ENCODE results near the gene ZBP1.
A peak's percentile ranks its signal among the peaks of the same experiment; 100 is the strongest.

ZBP1 gene

DNA sequence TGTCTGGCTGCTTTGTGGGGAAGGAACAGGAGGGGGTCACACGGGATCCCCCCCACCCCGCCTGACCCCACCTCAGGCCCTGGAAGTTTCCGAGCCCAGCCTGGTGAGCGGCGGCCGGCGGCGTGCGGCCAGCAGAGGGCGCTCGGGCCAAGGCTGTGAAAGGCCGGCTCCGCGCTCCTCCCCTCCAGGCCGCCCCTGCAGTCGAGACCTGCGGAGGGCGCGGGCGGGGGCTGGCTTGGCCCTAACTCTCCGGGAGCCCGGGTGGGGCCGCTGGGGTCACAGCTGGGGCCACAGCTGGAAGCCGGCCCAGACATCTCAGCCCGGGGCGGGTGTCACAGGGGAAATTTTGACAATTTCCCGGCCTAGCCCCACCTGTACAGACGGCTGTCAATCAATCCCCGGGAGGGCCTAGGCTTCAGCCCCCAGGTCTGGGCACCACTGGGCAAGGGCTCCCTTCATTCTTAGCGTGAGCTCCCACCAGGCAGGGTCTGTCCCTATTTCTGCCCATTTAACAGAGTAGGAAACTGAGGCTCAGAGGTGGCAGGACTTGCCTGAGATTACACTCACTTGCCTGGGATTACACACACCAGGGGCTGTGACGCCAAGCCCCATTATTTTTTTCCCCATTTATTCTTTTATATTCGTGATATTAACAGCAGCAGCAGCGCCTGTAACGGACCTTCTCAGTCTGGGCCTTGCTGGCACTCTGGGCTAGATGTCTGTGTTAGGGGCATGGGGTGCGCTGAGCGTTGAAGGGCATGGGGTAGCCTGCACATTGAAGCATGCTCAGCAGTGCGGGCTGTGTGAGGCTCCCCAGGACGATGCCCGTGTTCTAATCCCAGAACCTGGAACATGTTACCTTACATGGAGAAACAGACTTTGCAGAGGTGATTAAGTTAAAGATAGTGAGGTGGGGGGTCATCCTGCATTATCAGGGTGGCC is 23.0 kb downstream of the ZBP1 start:
- peak; percentile 67 for DNase-seq (ENCODE audit: low spot score)

DNA sequence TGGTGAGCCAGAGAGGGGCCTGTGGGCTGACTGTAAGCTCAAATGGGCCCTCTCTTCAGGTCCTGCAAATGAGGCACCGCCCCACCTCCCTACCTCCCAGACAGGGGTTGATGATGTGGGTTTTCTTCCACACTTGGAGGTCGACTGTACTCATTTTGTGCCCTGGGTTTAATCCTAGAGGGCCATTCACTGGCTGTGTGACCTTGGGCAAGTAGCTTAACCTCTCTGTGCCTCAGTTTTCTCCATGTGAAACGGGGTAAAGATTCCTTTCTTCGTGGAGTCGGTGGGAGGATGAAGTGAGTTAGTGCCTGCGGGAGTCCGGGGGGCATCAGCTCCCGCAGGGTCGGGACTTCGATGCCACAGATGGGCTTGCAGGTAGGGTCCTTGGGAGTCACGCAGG is 23.9 kb downstream of the ZBP1 start:
- DNase-seq (ENCODE audit: low spot score): no peak

DNA sequence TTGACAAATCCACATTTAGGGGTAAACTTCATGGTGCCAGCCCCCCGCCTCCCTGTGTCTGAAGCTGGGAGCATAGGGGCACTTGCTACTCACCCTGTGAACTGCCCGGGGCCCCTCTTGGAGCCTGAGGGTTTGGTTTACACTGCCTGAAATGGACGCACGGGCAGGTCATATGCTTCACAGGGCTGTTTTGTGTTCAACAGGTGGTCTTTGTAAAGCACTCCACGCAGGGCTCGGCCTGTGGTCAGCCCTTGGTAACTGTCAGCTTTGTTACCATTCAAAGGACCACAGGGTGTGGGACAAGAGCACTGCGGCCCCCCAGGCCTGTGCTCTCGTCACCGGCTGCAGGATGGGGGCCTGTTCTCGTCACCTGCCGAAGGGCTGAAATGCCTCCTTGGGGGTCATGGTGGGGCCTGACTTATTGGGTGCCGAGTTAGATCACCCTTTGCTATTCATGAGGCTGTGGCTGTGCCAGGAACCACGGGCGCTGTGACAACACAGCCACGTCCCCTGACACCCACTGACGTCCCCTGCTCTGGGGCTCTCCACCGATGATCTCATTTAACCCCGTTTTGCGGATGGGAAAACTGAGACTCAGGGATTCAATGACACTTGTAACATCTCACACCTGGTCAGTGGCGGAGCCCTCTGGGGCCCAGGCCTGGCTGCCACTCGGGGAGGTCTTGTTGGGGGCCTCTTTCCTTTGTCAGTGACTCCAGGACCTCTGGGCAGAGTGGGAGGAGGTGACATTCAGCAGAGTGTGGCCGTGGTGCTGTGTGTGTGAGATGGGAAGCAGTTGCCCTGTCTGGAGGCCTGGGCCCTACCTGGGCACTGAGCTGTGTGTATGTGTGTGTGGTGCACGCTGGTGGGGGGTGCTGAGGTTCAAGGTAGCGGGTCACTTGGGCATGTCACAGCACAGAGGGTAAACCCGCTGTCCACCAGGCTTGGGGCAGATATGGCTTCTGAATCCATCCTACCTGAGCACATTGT is 24.9 kb downstream of the ZBP1 start:
- DNase-seq (ENCODE audit: low spot score): no peak

GRCh38 chr20:57594092-57594951 is 25.9 kb downstream of the ZBP1 start:
- DNase-seq (ENCODE audit: low spot score): peak; percentile 39

- no peak for DNase-seq (ENCODE audit: low spot score)
Observed at GRCh38 chr20:57593134-57593886, 26.9 kb downstream of the ZBP1 start.

DNA sequence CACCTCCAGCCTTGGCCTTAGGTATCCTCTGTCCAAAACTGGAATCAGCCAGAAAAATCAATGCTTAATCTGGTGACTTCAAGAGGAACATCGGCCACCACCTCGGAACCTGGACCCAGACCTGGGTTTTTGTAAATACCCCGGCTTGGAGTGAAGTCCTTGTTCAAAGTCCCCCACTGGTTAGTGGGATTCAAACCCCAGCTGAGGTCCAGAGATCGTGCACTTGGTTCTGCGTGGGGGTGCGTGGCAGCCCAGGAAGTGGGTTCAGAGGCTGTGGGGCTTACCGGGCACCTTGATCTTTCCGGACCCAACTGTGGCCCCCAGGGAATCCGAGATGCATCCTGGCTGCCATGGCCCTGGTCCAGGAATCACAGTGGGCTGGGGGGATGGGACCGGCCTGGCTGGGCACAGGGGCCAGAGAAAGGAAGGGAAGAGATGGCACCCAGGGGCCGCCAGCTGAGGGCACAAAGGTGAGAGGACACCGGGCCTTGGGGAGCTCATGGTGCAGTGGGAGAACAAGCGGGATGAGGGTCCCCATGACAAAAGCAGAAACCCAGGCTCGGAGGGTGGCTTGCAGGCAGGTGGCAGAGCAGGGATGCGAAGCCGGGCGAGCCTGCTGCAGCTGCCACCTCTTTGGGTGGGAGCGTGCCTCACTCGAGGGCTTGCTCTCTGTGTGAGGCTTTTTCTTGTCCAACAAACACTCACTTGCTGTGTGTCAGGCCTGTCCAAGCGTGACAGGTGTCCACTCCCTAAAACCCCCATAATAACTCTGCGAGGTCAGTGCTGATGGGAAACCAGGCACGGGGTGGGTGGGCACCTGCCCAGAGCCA is 27.7 kb downstream of the ZBP1 start:
- DNase-seq (ENCODE audit: low spot score): no peak

DNA sequence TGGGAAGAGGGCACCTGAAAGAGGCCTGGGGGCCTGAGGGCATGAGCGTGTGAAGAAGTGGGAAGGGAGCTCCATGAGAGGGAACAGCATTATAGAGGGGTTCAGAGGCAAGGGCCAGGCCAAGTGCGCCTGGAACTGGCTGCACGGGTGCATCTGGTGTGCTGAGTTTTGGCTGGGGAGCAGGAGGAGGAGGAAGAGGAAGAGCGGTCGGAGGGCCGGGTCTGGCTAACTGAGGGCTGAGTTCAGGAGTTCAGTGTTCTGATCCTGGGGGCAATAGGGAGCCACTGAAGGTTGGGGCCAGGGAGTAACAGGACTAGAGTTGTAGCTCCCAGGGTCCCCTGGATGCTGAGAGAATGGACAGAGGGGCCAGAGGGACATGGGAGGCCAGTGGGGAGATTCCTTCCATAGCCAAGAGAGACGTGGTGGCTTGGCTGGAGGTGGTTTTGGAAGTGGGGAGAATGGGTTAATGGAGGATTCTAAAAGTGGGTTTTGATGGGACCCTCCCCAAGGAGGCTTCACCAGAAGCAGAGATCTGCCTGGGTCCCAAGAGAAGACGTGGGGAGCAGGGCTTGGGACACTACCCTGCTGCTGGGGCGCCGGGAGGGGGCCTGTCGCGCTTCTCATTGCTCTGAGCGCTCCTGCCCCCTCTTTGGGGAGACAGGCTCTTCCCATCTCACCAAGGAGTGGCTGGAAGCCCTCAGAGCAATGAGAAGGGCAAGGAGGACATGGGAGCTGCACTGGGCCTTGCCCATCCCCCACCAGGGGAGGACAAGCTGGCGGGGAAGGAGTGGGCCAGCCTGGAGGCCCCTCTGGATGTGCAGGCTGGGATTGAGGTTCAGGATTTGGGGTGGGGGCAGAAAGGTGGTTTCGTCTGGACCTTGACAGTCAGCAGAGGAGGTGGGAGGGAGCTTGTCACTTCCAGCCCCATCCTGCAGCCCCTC is 28.7 kb downstream of the ZBP1 start:
- no peak for DNase-seq (ENCODE audit: low spot score)

DNA sequence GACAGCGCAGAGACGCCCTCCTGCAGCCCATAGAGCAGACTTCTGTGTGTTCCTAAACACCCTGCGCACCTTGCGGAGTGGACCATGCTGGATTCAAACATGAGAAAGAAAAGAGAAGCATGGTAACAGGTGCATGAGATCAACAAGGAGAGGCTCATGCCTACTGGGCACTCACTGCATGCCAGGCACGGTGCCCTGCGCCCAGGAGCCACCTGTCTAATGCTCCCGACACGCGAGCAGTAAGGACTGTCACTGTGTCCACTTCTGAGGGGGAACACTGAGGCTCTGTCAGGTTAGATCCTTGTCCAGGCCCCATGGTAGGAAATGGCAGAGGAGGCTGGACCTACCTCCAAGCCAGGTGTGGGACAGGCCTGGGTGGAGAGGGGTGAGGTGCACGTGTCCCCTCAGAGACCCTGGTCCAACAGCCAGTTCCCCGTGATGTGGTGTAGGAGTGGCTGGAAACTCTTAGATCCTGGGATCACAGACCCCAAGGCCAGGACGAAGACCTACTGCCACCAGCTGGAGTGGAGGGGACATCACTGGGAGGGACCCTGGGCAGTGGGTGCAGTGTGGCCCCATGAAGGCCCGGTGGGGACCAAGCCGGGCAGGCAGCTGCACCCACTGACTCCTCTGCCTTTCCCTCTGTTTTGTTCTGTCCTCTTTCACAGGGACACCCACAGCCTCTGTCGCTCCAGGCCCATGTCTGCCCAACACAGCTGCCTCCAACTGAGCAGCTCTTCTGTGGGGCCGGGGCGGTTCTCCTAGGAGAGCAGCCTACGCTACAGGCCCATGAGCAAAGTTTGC is 29.5 kb downstream of the ZBP1 start:
- DNase-seq (ENCODE audit: low spot score): no peak

DNA sequence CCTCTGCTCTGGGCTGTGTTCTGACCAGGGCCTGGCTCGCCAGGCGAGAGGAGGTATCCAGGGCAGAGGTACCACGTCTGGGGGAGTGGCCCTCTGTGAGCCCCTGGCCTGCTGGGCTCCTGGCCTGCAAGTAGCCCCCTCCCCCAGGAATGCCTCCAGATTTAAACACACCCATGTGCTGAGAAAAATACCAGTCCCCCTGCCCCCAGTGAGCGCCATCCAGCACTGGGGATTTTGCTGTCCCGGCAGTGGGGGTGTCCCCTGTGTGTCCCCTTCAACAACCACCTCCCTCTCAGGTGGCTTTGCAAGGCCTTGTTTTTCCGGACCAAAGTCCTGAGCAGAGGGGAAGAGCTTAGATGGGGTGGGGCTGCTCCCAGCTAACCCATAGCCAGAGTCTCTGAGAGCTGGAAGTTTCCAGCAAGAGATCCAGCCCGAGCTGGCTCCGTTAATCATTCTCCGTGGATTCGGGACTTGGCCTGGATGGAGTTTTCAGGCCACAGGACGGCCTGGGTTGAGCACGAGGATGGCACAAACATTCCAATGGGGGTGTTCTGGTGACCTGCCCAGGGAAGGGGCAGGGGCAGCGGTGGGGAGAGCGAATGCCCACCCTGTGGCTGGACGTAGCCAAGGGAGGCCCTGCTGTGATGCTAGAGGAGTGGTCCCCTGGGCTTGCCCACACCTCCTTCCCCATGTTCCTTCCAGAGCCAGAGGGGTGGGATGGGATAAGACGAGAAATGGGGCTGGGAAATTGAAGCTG is 30.3 kb downstream of the ZBP1 start:
- DNase-seq (ENCODE audit: low spot score): no peak

GRCh38 chr20:57589123-57589727 is 31.0 kb downstream of the ZBP1 start:
- no peak for DNase-seq (ENCODE audit: low spot score)

DNA sequence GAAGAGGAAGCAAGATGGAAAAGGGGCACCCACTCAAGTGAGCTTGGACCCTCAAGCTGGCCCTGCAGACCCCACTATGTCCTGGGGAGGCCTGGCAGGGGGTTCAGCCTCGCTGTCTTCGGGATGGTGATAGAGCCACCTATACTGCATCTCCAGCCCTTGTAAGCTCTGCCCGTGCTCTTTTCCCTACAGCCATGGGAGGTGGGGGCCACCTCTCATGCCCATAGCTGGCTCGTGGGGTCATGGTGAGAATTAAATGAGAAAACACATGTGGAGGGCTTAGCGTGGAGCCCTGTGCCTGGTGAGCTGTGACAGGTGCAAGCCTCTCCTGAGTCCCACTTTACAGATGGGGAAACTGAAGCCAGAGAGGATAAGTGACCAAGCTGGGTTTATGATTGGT is 31.6 kb downstream of the ZBP1 start:
- no peak for DNase-seq (ENCODE audit: low spot score)

DNA sequence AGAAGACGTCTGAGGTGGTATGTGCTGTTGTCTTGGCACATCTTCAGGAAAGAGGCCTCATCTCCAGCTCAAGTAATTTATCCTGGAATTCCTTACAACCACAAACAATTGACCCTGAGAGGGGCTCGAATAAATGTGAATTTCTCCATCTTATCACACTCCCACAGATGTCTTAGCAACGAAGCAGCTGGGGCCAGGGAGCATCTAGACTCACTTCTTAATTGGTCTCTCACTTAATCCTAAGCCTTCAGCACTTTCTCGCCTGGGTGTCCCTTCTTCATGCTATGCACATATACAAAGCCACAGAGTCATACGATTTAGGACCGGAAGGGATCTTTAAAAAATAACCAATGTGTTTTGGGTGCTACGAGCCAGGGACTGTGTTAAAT is 32.2 kb downstream of the ZBP1 start:
- DNase-seq (ENCODE audit: low spot score): no peak

DNA sequence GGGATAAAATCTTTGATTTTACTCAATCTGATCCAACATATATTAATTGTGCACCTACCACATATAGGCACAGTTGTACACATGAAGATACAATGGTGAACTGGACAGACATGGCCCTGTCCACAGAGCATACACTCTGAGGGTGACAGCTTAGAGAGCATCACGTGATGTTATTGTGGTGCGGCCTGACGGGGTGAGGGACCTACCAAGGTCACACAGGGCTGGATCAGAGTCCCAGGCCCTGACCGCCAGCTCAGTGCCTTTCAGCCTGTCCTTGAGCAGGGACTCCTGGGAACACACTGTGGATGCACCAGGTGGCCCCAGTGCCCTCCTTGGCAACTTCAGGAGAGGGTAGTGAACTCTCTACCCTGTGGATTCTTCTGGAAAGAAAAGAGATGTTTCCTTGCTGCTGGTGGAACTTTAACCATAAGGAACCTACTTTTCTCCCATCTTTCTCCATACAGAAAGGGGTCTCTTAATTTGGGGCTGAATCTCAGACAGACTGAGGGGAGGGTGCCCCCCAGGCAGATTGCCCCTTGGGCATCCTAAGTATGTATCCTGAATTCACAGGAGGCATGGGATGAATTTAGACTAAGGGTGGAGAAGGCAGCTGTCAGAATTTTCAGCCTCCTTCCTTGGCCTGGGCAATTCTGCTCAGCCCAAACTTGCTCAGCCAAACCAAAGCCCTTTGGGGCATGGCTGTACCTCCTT is 32.8 kb downstream of the ZBP1 start:
- DNase-seq (ENCODE audit: low spot score): no peak

DNA sequence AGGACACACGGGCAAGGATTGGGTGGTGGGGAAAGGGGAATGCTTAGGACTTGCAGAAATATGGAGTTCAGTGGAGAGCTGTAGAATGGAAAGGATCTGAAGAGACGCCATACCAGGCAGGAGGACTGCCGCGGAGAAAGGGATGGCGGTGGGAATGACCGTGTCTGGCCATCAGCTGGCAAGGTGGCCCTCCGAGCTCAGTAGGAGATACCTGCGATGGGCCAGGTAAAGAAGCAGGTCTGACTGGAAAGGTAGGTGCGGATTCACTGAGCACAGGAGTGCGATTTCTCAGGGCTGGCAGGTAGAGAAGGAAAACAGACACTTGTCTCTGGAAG is 33.3 kb downstream of the ZBP1 start:
- DNase-seq (ENCODE audit: low spot score): no peak

- DNase-seq (ENCODE audit: low spot score): no peak
Observed at GRCh38 chr20:57586370-57586793, 33.8 kb downstream of the ZBP1 start.

DNA sequence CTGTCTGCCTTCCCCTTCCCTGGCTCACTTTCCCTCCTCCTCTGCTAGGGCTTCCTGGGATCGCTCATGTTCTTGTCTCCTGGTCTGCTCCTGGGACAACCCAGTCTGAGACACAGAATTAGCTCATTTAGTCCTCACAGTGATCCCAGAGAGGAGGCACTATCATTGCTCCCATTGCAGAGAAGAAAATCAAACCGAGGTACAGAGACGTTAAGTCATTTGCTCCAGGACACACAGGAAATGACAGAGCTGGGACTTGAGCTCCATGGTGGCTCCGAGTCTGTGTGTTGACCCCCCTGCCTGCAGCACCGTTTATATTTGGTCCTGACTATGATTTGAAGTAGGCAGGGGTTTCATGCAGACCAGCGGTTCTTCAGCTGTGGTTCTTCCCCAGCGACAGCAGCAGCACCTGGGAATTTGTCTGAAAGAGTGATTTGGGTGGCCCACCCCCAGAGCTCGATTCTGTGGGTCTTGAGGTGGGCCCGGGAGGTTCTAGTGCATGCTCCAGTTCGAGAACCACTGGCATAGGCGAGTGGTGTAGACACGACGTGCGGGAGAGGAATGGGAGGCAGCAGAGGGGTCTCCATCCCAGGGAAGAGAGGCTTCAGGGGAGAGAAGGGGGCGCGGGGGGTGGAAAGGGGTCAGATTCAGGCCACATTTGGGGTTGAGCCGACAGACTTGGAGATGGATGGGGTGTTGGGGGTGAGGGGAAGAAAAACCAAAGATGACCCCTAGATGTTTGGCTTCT is 34.6 kb downstream of the ZBP1 start:
- DNase-seq (ENCODE audit: low spot score): no peak

All from CD4-positive, alpha-beta T cell treated with Interleukin-2 at 100 ng/mL for 4 hours (primary cell).